GM18868 (cell line): Measurements from ENCODE around the gene MALAT1.

ENCODE experiments used
- ATAC-seq: cut with Tn5 transposase; IDR thresholded peaks from one replicate; pipeline ENCODE4 v1.9.1; 2021; ENCODE audit warnings: mild to moderate bottlenecking, moderate library complexity; ENCODE audit not compliant: unreplicated experiment

Gene MALAT1

GRCh38 chr11:65537620-65538231 lies 38.9 kb downstream of the MALAT1 start:
- no peak for ATAC-seq

- no peak for ATAC-seq
Measured at GRCh38 chr11:65538232-65538914, 39.5 kb downstream of the MALAT1 start.

GRCh38 chr11:65538915-65539743 lies 40.3 kb downstream of the MALAT1 start:
- no peak for ATAC-seq

- peak; percentile 59 for ATAC-seq
Measured at GRCh38 chr11:65539744-65540289, 41.0 kb downstream of the MALAT1 start.

GRCh38 chr11:65540290-65541092 lies 41.6 kb downstream of the MALAT1 start:
- ATAC-seq: peak; percentile 73

GRCh38 chr11:65541093-65541982 lies 42.5 kb downstream of the MALAT1 start:
- ATAC-seq: no peak

GRCh38 chr11:65542738-65543390 lies 44.0 kb downstream of the MALAT1 start:
- no peak for ATAC-seq

- no peak for ATAC-seq
Measured at GRCh38 chr11:65545853-65546216, 47.0 kb downstream of the MALAT1 start.

- ATAC-seq: peak; percentile 75
Measured at GRCh38 chr11:65546217-65546958, 47.5 kb downstream of the MALAT1 start.

GRCh38 chr11:65547446-65548125 lies 48.7 kb downstream of the MALAT1 start:
- no peak for ATAC-seq

- ATAC-seq: no peak
Measured at GRCh38 chr11:65548395-65548794, 49.5 kb downstream of the MALAT1 start.

GRCh38 chr11:65549096-65549495 lies 50.3 kb downstream of the MALAT1 start:
- no peak for ATAC-seq

- no peak for ATAC-seq
Measured at GRCh38 chr11:65551572-65552387, 52.9 kb downstream of the MALAT1 start.

- no peak for ATAC-seq
Measured at GRCh38 chr11:65552388-65552951, 53.6 kb downstream of the MALAT1 start.

GRCh38 chr11:65553301-65554001 lies 54.6 kb downstream of the MALAT1 start:
- no peak for ATAC-seq
